ENCODE results near the gene GNAQ.

GNAQ gene

DNA sequence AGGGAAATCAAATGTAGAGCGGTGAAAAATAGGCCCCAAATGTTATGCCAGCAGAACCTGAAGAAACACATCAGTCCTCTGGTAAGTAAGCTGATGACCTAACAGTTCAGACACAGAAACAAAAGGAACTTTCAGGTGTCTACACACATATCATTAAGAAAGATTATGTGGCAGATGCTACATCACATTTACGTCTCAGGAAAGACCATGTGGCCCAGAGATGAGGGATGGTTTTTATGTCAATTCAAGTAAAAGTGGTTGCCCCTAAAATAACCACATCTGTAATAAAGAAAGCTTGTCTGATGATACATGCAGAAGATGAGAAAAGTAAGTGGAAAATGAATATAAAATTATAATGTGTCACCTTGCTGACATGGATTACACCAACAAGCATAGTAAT lies 31.4 kb downstream of the GNAQ start:
- Histone ChIP-seq H3K27ac (no peak overlapping the region), H3K36me3 (replicated peaks) (no peaks in the 10 kb centered on the region), H3K27me3 (replicated peaks) (no peaks in the 10 kb centered on the region), H3K4me3 (ENCODE audit: low read depth, low read length) (no peak overlapping the region)
- DNase-seq: no peak
- TF ChIP-seq, protein P1, sequence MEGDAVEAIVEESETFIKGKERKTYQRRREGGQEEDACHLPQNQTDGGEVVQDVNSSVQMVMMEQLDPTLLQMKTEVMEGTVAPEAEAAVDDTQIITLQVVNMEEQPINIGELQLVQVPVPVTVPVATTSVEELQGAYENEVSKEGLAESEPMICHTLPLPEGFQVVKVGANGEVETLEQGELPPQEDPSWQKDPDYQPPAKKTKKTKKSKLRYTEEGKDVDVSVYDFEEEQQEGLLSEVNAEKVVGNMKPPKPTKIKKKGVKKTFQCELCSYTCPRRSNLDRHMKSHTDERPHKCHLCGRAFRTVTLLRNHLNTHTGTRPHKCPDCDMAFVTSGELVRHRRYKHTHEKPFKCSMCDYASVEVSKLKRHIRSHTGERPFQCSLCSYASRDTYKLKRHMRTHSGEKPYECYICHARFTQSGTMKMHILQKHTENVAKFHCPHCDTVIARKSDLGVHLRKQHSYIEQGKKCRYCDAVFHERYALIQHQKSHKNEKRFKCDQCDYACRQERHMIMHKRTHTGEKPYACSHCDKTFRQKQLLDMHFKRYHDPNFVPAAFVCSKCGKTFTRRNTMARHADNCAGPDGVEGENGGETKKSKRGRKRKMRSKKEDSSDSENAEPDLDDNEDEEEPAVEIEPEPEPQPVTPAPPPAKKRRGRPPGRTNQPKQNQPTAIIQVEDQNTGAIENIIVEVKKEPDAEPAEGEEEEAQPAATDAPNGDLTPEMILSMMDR (IDR thresholded peaks at IDR 0.05; ENCODE audit: low read depth, low read length, missing control alignments): no peak
- in situ Hi-C loops (cut with HindIII; ENCODE audit: low pct_ligation_motif_present, low sequenced_read_pairs): no loop called here

DNA sequence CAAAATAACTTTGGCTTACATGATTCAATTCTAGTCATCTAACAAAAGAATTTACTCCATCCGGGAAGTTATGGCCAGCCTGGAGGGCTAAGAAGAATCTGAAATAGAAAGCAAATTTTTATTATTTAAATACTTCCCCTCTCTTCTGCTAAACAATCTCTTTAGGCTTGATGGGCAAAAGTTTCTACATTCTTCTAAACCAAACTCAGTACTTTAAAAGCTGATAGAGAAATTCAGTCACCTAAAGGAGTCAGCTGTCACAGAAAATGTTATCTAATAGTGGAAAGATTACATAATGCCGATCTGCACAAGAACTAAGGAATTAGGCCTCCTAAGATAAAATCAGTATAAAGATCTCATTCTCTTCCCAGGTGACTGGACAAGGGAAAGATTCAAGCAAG lies 32.4 kb downstream of the GNAQ start:
- Histone ChIP-seq H3K27ac (no peak overlapping the region), H3K4me3 (ENCODE audit: low read depth, low read length) (no peak overlapping the region), H3K36me3 (replicated peaks) (no peaks in the 10 kb centered on the region), H3K27me3 (replicated peaks) (no peaks in the 10 kb centered on the region)
- no peak for DNase-seq
- TF ChIP-seq, protein P1 (IDR thresholded peaks at IDR 0.05; ENCODE audit: low read depth, low read length, missing control alignments): no peak
- in situ Hi-C loops (cut with HindIII; ENCODE audit: low pct_ligation_motif_present, low sequenced_read_pairs): no loop called here

DNA sequence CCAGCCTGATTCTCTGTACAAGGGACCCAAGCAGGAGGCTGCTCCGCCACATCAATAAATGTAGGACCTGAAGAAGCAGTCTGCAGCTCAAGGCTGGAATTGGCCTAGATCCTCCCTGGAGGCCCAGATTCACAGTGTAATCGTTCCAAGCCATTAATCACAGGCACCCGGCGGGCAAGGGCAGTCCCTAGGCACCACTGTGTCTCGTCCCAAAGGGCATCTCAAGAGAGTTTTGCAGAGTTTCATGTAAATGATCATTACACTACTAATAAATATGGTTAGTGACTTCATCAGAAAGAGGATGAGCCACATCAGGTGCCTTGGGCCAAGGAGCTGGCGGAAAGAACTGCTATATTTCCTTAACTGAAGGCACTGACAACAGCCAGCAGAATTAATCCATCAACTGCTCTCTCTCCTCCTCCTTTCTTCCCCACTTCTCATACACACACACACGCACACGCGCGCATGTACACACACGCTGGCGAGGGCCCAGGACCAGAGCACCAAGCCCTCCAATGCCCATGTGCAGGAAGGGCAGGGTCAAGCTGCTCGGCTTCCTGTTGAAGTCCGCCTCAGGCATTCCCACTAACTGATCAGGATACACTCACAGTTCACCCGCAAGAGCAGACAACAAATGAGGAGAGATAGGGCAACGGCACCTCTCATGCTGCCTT lies 33.9 kb downstream of the GNAQ start:
- in situ Hi-C loops (cut with HindIII; ENCODE audit: low pct_ligation_motif_present, low sequenced_read_pairs): no loop called here
- Histone ChIP-seq H3K36me3 (replicated peaks) (no peaks in the 10 kb centered on the region), H3K4me3 (ENCODE audit: low read depth, low read length) (no peak overlapping the region), H3K27ac (no peak overlapping the region), H3K27me3 (replicated peaks) (no peaks in the 10 kb centered on the region)
- TF ChIP-seq, protein P1 (IDR thresholded peaks at IDR 0.05; ENCODE audit: low read depth, low read length, missing control alignments): no peak
- DNase-seq: no peak

DNA sequence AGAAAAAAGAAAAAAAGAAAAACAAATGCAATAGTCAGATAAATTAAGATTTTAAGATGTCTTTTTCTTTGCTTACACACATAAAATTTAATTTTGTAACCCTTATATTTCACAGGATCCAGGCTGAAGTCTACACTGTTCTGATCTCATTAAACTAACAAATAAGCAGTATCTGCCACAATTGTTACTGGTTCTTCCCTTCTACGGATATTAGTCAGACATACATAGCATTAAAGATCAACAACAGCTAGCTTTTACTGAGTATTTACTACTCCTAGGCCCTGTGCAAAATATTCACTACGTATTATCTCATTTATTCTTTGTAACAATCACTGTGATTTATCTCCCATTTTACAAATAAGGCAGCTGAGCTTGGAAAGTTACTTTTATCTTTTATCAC lies 34.9 kb downstream of the GNAQ start:
- in situ Hi-C loops (cut with HindIII; ENCODE audit: low pct_ligation_motif_present, low sequenced_read_pairs): no loop called here
- no peak for DNase-seq
- H3K27me3 ChIP-seq (replicated peaks): no peaks in the 10 kb centered on the region
- no peak overlapping the region for H3K27ac ChIP-seq
- no peaks in the 10 kb centered on the region for H3K36me3 ChIP-seq (replicated peaks)
- TF ChIP-seq, protein P1 (IDR thresholded peaks at IDR 0.05; ENCODE audit: low read depth, low read length, missing control alignments): no peak
- no peak overlapping the region for H3K4me3 ChIP-seq (ENCODE audit: low read depth, low read length)

DNA sequence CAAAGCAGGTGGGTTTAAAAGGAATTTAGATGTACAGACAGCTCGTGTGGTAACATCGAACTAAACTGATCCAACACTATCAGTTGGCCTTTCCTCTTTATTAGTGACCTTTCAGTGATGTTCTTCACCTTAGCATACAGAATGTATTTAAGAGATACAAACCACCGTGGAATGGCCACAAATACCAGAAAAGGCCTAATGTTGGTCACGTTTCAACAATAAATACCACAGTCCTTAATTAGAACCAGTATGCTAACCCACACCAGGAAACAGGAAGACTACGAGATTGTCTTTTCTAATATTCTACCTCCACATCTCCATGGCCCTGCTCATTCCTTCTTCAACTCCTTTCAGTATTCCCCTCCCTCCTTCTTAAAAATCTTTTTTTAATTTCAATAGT lies 40.4 kb downstream of the GNAQ start:
- in situ Hi-C loops (cut with HindIII; ENCODE audit: low pct_ligation_motif_present, low sequenced_read_pairs): no loop called here
- no peak for DNase-seq
- Histone ChIP-seq H3K4me3 (ENCODE audit: low read depth, low read length) (no peak overlapping the region), H3K27ac (no peak overlapping the region), H3K27me3 (replicated peaks) (no peaks in the 10 kb centered on the region), H3K36me3 (replicated peaks) (no peaks in the 10 kb centered on the region)
- TF ChIP-seq, protein P1 (IDR thresholded peaks at IDR 0.05; ENCODE audit: low read depth, low read length, missing control alignments): no peak

DNA sequence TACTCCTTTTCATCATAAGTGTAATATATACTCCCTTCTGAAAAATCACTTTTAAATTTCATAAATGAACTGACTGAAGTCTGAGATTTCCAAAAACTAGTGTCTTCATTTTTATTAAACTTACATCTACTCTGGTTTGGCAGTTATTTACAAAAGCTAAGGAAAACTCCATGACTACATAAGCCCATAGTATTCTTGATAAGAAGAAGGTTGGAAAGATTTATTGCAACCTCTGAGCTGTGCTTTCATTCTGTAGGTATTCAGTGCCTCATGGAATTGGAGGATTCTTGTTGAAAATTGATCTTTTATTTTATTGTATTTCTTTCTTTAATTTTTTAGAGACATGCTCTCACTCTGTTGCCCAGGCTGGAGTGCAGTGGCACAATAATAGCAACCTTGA lies 41.7 kb downstream of the GNAQ start:
- no peak for DNase-seq
- in situ Hi-C loops (cut with HindIII; ENCODE audit: low pct_ligation_motif_present, low sequenced_read_pairs): no loop called here
- no peak overlapping the region for H3K27ac ChIP-seq
- TF ChIP-seq, protein P1 (IDR thresholded peaks at IDR 0.05; ENCODE audit: low read depth, low read length, missing control alignments): no peak
- H3K36me3 ChIP-seq (replicated peaks): no peaks in the 10 kb centered on the region
- no peak overlapping the region for H3K4me3 ChIP-seq (ENCODE audit: low read depth, low read length)
- H3K27me3 ChIP-seq (replicated peaks): no peaks in the 10 kb centered on the region
